Gastroesophageal sphincter (tissue), 4 donors: Measurements from ENCODE around the gene UBL4A. TPM values are rescaled to one million over a fixed set of nuclear protein-coding genes. Genes with fewer than 3 reads are reported as not detected.

ENCODE experiments used
- ATAC-seq: fragments of 150-250 bp; one replicate; pipeline ENCODE4 v1.9.1; 2016; ENCODE audit warnings: mild to moderate bottlenecking, moderate library complexity
- H3K27ac ChIP-seq, 4 donors: fragments of 200-600 bp; sonication (generic) in 3 of 4; 1 replicate in 3 of 4; 2 replicates in 1 of 4; pipeline ENCODE4 v1.5.1; 2016 to 2019
- H3K27me3 ChIP-seq: fragments of 200-600 bp; sonication (generic); one replicate; pipeline ENCODE4 v1.5.1; 2019
- H3K36me3 ChIP-seq, 2 donors: fragments of 200-600 bp; sonication (generic); one replicate each; pipeline ENCODE4 v1.5.1; 2019; ENCODE audit warnings: control low read depth in 1 of 2
- H3K4me1 ChIP-seq, 3 donors: fragments of 200-600 bp; sonication (generic); 1 replicate in 2 of 3; 2 replicates in 1 of 3; pipeline ENCODE4 v1.5.1; 2016 to 2019; ENCODE audit warnings: control low read depth in 2 of 3
- H3K4me3 ChIP-seq, 2 donors: fragments of 200-600 bp; sonication (generic); one replicate each; pipeline ENCODE4 v1.5.1; 2019; ENCODE audit warnings: mild to moderate bottlenecking in 1 of 2, moderate library complexity in 1 of 2
- H3K9me3 ChIP-seq, 3 donors: fragments of 200-600 bp; sonication (generic); one replicate each; pipeline ENCODE4 v1.5.1; 2017 to 2019; ENCODE audit warnings: control low read depth in 2 of 3
- CTCF ChIP-seq, 4 experiments: fragments of 200-600 bp in 2 of 4; fragments of 450-650 bp in 2 of 4; sonication (generic) in 1 of 4; IDR thresholded peaks; one replicate each; pipeline ENCODE4 v1.5.1; 2017 to 2019; ENCODE audit warnings: antibody characterized with exemption in 4 of 4, mild to moderate bottlenecking in 2 of 4, moderate library complexity in 2 of 4
- EP300 ChIP-seq: sonication (generic); formaldehyde crosslinking; IDR thresholded peaks from one replicate; pipeline ENCODE4 v1.6.1; 2017; ENCODE audit warnings: antibody characterized with exemption, mild to moderate bottlenecking
- POLR2A ChIP-seq, 2 donors: fragments of 450-650 bp; IDR thresholded peaks; one replicate each; pipeline ENCODE4 v1.6.1; 2017; ENCODE audit warnings: antibody characterized with exemption in 2 of 2, mild to moderate bottlenecking in 2 of 2, moderate library complexity in 1 of 2
- POLR2AphosphoS5 ChIP-seq: sonication (generic); formaldehyde crosslinking; IDR thresholded peaks from one replicate; pipeline ENCODE4 v1.6.1; 2017; ENCODE audit warnings: antibody characterized with exemption
- WGBS, 2 donors: methylation state at CpG; one replicate each; pipeline ENCODE4 v1.1.5; 2018; ENCODE audit warnings: low coverage in 1 of 2; 5-methylcytosine and 5-hydroxymethylcytosine counted together
- small RNA-seq, 4 donors: library from RNA; depleted of rRNA; stranded (forward); fragments of <200 nt; gene quantifications; one replicate each; pipeline ENCODE3, GENCODE V24; 2016
- total RNA-seq, 4 donors: library from RNA; depleted of rRNA; stranded (reverse); fragments of >200 nt; gene quantifications; one replicate each; pipeline ENCODE4 v1.1.0, GENCODE V29; 2016

UBL4A gene
- total RNA-seq, 4 donors from 2014 or later = 35.9 to 80.2 (median 47.0) TPM

- Histone ChIP-seq H3K27me3 (no peaks in the 10 kb centered on the region), H3K36me3 (peaks cover 0 to 65% of the 10 kb centered on the region in 2 donors), H3K4me1 (peaks cover 0 to 39% (median 0%) of the 10 kb centered on the region in 3 donors), H3K9me3 (no peaks in the 10 kb centered on the region), H3K27ac (peak within 1 kb of the TSS; percentile 90 to 96 (median 93)), H3K4me3 (peak within 1 kb of the TSS; percentile 79 to 83)
- peak; percentile 30 to 61 for TF ChIP-seq POLR2A (IDR thresholded peaks at IDR 0.05)
- TF ChIP-seq POLR2AphosphoS5 = peak; percentile 56
- TF ChIP-seq EP300 = no peak
- no CpG with 5 or more reads among the region's 93 CpGs for WGBS, 2 donors
- ATAC-seq = peak; percentile 74
Measured at GRCh38 chrX:154436983-154437752, 49.2 kb downstream of the UBL4A start, which contains the start of gene GDI1. Gene GDI1 (plus strand): TSS chrX:154437154. CDS start chrX:154437255, 101 bp downstream.

- peak overlapping the region; percentile 90 to 96 (median 93) for H3K27ac ChIP-seq
- no peak for TF ChIP-seq POLR2A (IDR thresholded peaks at IDR 0.05)
- TF ChIP-seq POLR2AphosphoS5 = no peak
- no peak for TF ChIP-seq EP300
- no peak for TF ChIP-seq CTCF (IDR thresholded peaks at IDR 0.05)
- H3K4me1 ChIP-seq = peaks cover 0 to 39% (median 0%) of the 10 kb centered on the region in 3 donors
- peak; percentile 56 for ATAC-seq
- WGBS, 2 donors = 0 to 25% methylated on average over 1 to 6 of the region's 78 CpGs
- H3K27me3 ChIP-seq = no peaks in the 10 kb centered on the region
- H3K36me3 ChIP-seq = peaks cover 0 to 65% of the 10 kb centered on the region in 2 donors
- no peaks in the 10 kb centered on the region for H3K9me3 ChIP-seq
- H3K4me3 ChIP-seq = peak overlapping the region; percentile 79 to 83
Measured at GRCh38 chrX:154436374-154436982, 49.9 kb downstream of the UBL4A start.

GRCh38 chrX:154435171-154435733, 51.2 kb downstream of the UBL4A start:
- H3K27ac ChIP-seq = no peak overlapping the region
- no peak for ATAC-seq
- H3K9me3 ChIP-seq = no peaks in the 10 kb centered on the region
- WGBS, 2 donors = 100% methylated on average over 5 of the region's 19 CpGs; no CpG with 5 or more reads in 1 of the 2 donors
- no peak overlapping the region for H3K4me3 ChIP-seq
- no peak for TF ChIP-seq CTCF (IDR thresholded peaks at IDR 0.05)
- TF ChIP-seq POLR2AphosphoS5 = no peak
- no peak for TF ChIP-seq EP300
- no peak for TF ChIP-seq POLR2A (IDR thresholded peaks at IDR 0.05)
- peaks cover 0 to 43% (median 0%) of the 10 kb centered on the region in 3 donors for H3K4me1 ChIP-seq
- H3K27me3 ChIP-seq = no peaks in the 10 kb centered on the region
- peaks cover 0 to 54% of the 10 kb centered on the region in 2 donors for H3K36me3 ChIP-seq

GRCh38 chrX:154434394-154435168, 51.8 kb downstream of the UBL4A start:
- Histone ChIP-seq H3K9me3 (no peaks in the 10 kb centered on the region), H3K27ac (no peak overlapping the region), H3K4me3 (no peak overlapping the region), H3K27me3 (no peaks in the 10 kb centered on the region), H3K36me3 (peaks cover 0 to 47% of the 10 kb centered on the region in 2 donors), H3K4me1 (peaks cover 0 to 44% (median 0%) of the 10 kb centered on the region in 3 donors)
- TF ChIP-seq POLR2AphosphoS5 = no peak
- no peak for TF ChIP-seq POLR2A (IDR thresholded peaks at IDR 0.05)
- TF ChIP-seq CTCF (IDR thresholded peaks at IDR 0.05) = no peak
- no peak for TF ChIP-seq EP300
- WGBS, 2 donors = no CpG with 5 or more reads among the region's 7 CpGs
- no peak for ATAC-seq

Small RNA genes lying within 50 kb of the gene (small RNA-seq; reads per million reads assigned to genes)
- gene MIR6858 (0 to 3.0 (median 0.26) reads per million in 4 donors), gene RN7SL697P (0 reads per million in 4 donors)

Other genes with a start within 250 kb of the UBL4A start
- not detected for gene OPN1MW3, start 229.0 kb downstream of the UBL4A start, total RNA-seq
- gene TEX28, start 191.5 kb downstream of the UBL4A start, total RNA-seq = not detected
- under 1 TPM in 2 of 4 donors, not detected in 2; 0.31 TPM for gene TKTL1, start 190.8 kb downstream of the UBL4A start, total RNA-seq
- gene FLNA, start 112.0 kb downstream of the UBL4A start, total RNA-seq = over 10,000 TPM in 1 of 4 donors, 1,000 to 10,000 TPM in 3; 7,815 to 15,318 (median 8,757) TPM
- 10 to 100 TPM; 41.0 to 58.6 (median 50.6) TPM for gene EMD, start 107.3 kb downstream of the UBL4A start, total RNA-seq
- 1,000 to 10,000 TPM; 3,970 to 7,427 (median 5,392) TPM for gene RPL10, start 88.2 kb downstream of the UBL4A start, total RNA-seq
- gene DNASE1L1, start 77.4 kb downstream of the UBL4A start, total RNA-seq = 10 to 100 TPM; 11.1 to 29.3 (median 22.3) TPM
- gene TAFAZZIN, start 75.1 kb downstream of the UBL4A start, total RNA-seq = 10 to 100 TPM; 11.7 to 54.5 (median 24.4) TPM
- gene ATP6AP1, start 57.9 kb downstream of the UBL4A start, total RNA-seq = 10 to 100 TPM; 29.0 to 50.0 (median 43.1) TPM
- 100 to 1,000 TPM; 105 to 160 (median 121) TPM for gene GDI1, start 49.5 kb downstream of the UBL4A start, total RNA-seq
- 10 to 100 TPM; 49.8 to 58.2 (median 53.4) TPM for gene FAM50A, start 42.5 kb downstream of the UBL4A start, total RNA-seq
- gene PLXNA3, start 28.3 kb downstream of the UBL4A start, total RNA-seq = 10 to 100 TPM in 2 of 4 donors, 1 to 10 TPM in 2; 1.5 to 13.9 (median 8.2) TPM
- 10 to 100 TPM; 16.3 to 21.3 (median 17.2) TPM for gene LAGE3, start 7.3 kb downstream of the UBL4A start, total RNA-seq
- 10 to 100 TPM; 21.7 to 40.0 (median 31.8) TPM for gene SLC10A3, start 4.0 kb upstream of the UBL4A start, total RNA-seq
- gene FAM3A, start 29.6 kb upstream of the UBL4A start, total RNA-seq = 10 to 100 TPM; 36.6 to 44.4 (median 40.5) TPM
- gene G6PD, start 60.2 kb upstream of the UBL4A start, total RNA-seq = 10 to 100 TPM; 15.9 to 26.0 (median 22.1) TPM
- 10 to 100 TPM; 14.0 to 22.6 (median 15.2) TPM for gene IKBKG, start 61.0 kb upstream of the UBL4A start, total RNA-seq
- not detected for gene CTAG1A, start 98.5 kb upstream of the UBL4A start, total RNA-seq
- not detected for gene CTAG1B, start 132.7 kb upstream of the UBL4A start, total RNA-seq
- not detected for gene CTAG2, start 167.0 kb upstream of the UBL4A start, total RNA-seq